ENCODE results near the gene NBPF4.

DNA sequence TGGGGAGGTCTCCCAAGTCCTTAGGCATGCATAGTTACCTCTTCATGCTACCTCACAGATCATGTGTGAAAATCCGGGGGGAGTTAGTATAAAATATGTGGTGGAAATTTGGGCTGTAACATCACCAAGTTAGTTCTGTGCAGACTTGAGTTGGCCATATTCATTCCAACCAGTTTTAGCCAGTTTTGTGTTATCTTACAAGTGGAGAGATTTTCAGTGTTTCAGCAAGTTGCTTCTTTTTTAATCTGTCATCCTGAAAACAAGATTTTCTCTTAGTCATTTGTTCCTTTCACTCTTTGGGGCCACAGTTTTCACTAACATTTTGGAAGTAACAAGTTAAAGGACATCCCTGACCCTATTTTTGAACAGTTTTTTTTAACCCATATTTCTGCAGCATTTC is 55.1 kb downstream of the NBPF4 start:
- no peak for TF ChIP-seq CTCF (conservative IDR thresholded peaks at IDR 0.05; ENCODE audit: low read depth, low read length)
- no peak for TF ChIP-seq EZH2 (IDR thresholded peaks at IDR 0.05; ENCODE audit: borderline replicate concordance, low read depth, low read length, poor library complexity, severe bottlenecking)

Data from A673 (cell line).